Activated CD8-positive, alpha-beta memory T cell treated with anti-CD3 and anti-CD28 coated beads for 36 hours (primary cell): ENCODE measurements around the gene PITPNM2. TPM values are rescaled to one million over a fixed set of nuclear protein-coding genes. Genes with fewer than 3 reads are reported as not detected.

Experiments
- CTCF ChIA-PET: fragments of 350-600 bp; sonication (Branson Sonifier 250); formaldehyde crosslinking; loops from one replicate; lab custom pipeline; 2021; ENCODE audit warnings: antibody characterized with exemption; lab: Charles Lee
- POLR2A ChIA-PET: fragments of 350-600 bp; sonication (Branson Sonifier 250); formaldehyde crosslinking; loops from one replicate; lab custom pipeline; 2021; ENCODE audit warnings: antibody characterized with exemption; lab: Charles Lee
- total RNA-seq, 2 experiments: library from RNA; stranded (reverse); gene quantifications; one replicate each; pipeline ENCODE4 v1.2.3, GENCODE V29; 2021

Gene PITPNM2
- total RNA-seq, 2 experiments from 2014 or later: 9.3 to 9.4 TPM

GRCh38 chr12:123131291-123131832, 19.5 kb downstream of the PITPNM2 start:
- ChIA-PET POLR2A (interaction anchor here (0.5 to 0.6 kb wide), 2 partner anchors 11 to 624 kb away, joined by 3 to 5 read pairs; no protein-coding TSS in a partner anchor), CTCF (no interaction called here)

- ChIA-PET POLR2A (no interaction called here), CTCF (no interaction called here)
These were observed 21.3 kb downstream of the PITPNM2 start for GRCh38 chr12:123129621-123130020.

- ChIA-PET CTCF (interaction anchor here (0.7 to 1.5 kb wide), 2 partner anchors 25 to 134 kb away, joined by 3 read pairs; no protein-coding TSS in a partner anchor), POLR2A (no interaction called here)
These were observed 23.8 kb downstream of the PITPNM2 start for GRCh38 chr12:123127182-123127495.

GRCh38 chr12:123126294-123127181, 24.4 kb downstream of the PITPNM2 start:
- ChIA-PET CTCF (interaction anchor here (1.5 kb wide), 1 partner anchor 24 kb away, joined by 3 read pairs; no protein-coding TSS in a partner anchor), POLR2A (no interaction called here)

- CTCF ChIA-PET: interaction anchor here (0.6 to 1.2 kb wide), 2 partner anchors 12 to 345 kb away, joined by 3 to 5 read pairs; no protein-coding TSS in a partner anchor
- POLR2A ChIA-PET: no interaction called here
These were observed 28.3 kb downstream of the PITPNM2 start for GRCh38 chr12:123122626-123123025.

GRCh38 chr12:123121670-123122069, 29.2 kb downstream of the PITPNM2 start:
- CTCF ChIA-PET: no interaction called here

GRCh38 chr12:123120452-123121166, 30.3 kb downstream of the PITPNM2 start:
- POLR2A ChIA-PET: interaction anchor here (0.8 kb wide), 1 partner anchor 11 kb away, joined by 3 read pairs; no protein-coding TSS in a partner anchor
- CTCF ChIA-PET: interaction anchor here (1.0 kb wide), 1 partner anchor 45 kb away, joined by 4 read pairs; no protein-coding TSS in a partner anchor

More at GRCh38 chr12:123121670-123122069, 29.2 kb downstream of the PITPNM2 start:
- POLR2A ChIA-PET: no interaction called here

- CTCF ChIA-PET: interaction anchor here (1.0 kb wide), 1 partner anchor 44 kb away, joined by 4 read pairs; no protein-coding TSS in a partner anchor
- POLR2A ChIA-PET: interaction anchor here (0.7 to 0.8 kb wide), 2 partner anchors 12 to 54 kb away, joined by 3 to 6 read pairs; no protein-coding TSS in a partner anchor
These were observed 31.1 kb downstream of the PITPNM2 start for GRCh38 chr12:123119808-123120207.

- ChIA-PET CTCF (no interaction called here), POLR2A (no interaction called here)
These were observed 32.4 kb downstream of the PITPNM2 start for GRCh38 chr12:123118497-123118896.

- ChIA-PET CTCF (interaction anchor here (1.1 kb wide), 1 partner anchor 34 kb away, joined by 4 read pairs; no protein-coding TSS in a partner anchor), POLR2A (no interaction called here)
These were observed 35.3 kb downstream of the PITPNM2 start for GRCh38 chr12:123115409-123116121.

GRCh38 chr12:123114304-123115083, 36.4 kb downstream of the PITPNM2 start:
- ChIA-PET CTCF (interaction anchor here (0.9 to 1.1 kb wide), 2 partner anchors 35 to 124 kb away, joined by 3 to 4 read pairs; no protein-coding TSS in a partner anchor), POLR2A (no interaction called here)

GRCh38 chr12:123113026-123113425, 37.9 kb downstream of the PITPNM2 start:
- ChIA-PET POLR2A (no interaction called here), CTCF (no interaction called here)

- CTCF ChIA-PET: no interaction called here
- POLR2A ChIA-PET: no interaction called here
These were observed 39.3 kb downstream of the PITPNM2 start for GRCh38 chr12:123111498-123112165.

- ChIA-PET CTCF (no interaction called here), POLR2A (no interaction called here)
These were observed 41.5 kb downstream of the PITPNM2 start for GRCh38 chr12:123109319-123109772.

GRCh38 chr12:123108682-123109066, 42.2 kb downstream of the PITPNM2 start:
- POLR2A ChIA-PET: no interaction called here
- CTCF ChIA-PET: no interaction called here

GRCh38 chr12:123107926-123108681, 42.8 kb downstream of the PITPNM2 start:
- ChIA-PET POLR2A (no interaction called here), CTCF (interaction anchor here (0.7 kb wide), 1 partner anchor 33 kb away, joined by 3 read pairs; no protein-coding TSS in a partner anchor)
